Esophagus squamous epithelium (tissue), 5 donors: ENCODE measurements around the gene MAPK7. TPM values are rescaled to one million over a fixed set of nuclear protein-coding genes. Genes with fewer than 3 reads are reported as not detected.

ENCODE experiments used
- DNase-seq: peaks from one replicate; lab custom pipeline; 2025; lab: John Stamatoyannopoulos, UW
- H3K27ac ChIP-seq, 4 donors: fragments of 200-600 bp; sonication (generic); one replicate each; pipeline ENCODE4 v1.5.1; 2016 to 2019; ENCODE audit warnings: mild to moderate bottlenecking in 1 of 4
- H3K27me3 ChIP-seq, 4 donors: fragments of 200-600 bp; sonication (generic); 1 replicate in 3 of 4; 2 replicates in 1 of 4; pipeline versions ENCODE4 v1.5.1 to v1.6.0; 2017 to 2021; ENCODE audit warnings: antibody characterized with exemption in 1 of 4
- H3K36me3 ChIP-seq, 3 donors: fragments of 200-600 bp; sonication (generic); one replicate each; pipeline ENCODE4 v1.5.1; 2016 to 2019
- H3K4me1 ChIP-seq, 3 donors: fragments of 200-600 bp; sonication (generic); one replicate each; pipeline ENCODE4 v1.5.1; 2017 to 2019
- H3K4me3 ChIP-seq, 4 donors: fragments of 200-600 bp; sonication (generic); 1 replicate in 3 of 4; 2 replicates in 1 of 4; pipeline ENCODE4 v1.5.1; 2016 to 2019; ENCODE audit warnings: mild to moderate bottlenecking in 2 of 4, moderate library complexity in 1 of 4
- H3K9me3 ChIP-seq, 3 donors: fragments of 200-600 bp; sonication (generic); one replicate each; pipeline ENCODE4 v1.5.1; 2016 to 2019
- CTCF ChIP-seq, 6 experiments: fragments of 450-650 bp in 4 of 6; fragments of 200-600 bp in 2 of 6; sonication (generic) in 2 of 6; IDR thresholded peaks; one replicate each; pipeline ENCODE4 v1.5.1; 2016 to 2019; ENCODE audit warnings: antibody characterized with exemption in 6 of 6, mild to moderate bottlenecking in 4 of 6, moderate library complexity in 4 of 6
- POLR2A ChIP-seq, 4 donors: fragments of 450-650 bp; IDR thresholded peaks; one replicate each; pipeline ENCODE4 v1.6.1; 2017; ENCODE audit warnings: antibody characterized with exemption in 4 of 4, mild to moderate bottlenecking in 4 of 4, moderate library complexity in 3 of 4
- WGBS, 2 donors: methylation state at CpG; one replicate each; pipeline ENCODE4 v1.1.5; 2018; 5-methylcytosine and 5-hydroxymethylcytosine counted together
- intact Hi-C: fragments of 100-400 bp; cut with DNase I; formaldehyde crosslinking; loops from one replicate; pipeline ENCODE4 v1.15.0; 2022
- total RNA-seq, 4 donors: library from RNA; depleted of rRNA; stranded (reverse); fragments of >200 nt; gene quantifications; one replicate each; pipeline ENCODE4 v1.1.0, GENCODE V29; 2016
- donor health status: DM: yes; HTN: yes; CAD: no.

MAPK7 gene
- total RNA-seq, 4 donors from 2014 or later: 22.6 to 39.7 (median 28.1) TPM

- H3K4me3 ChIP-seq: no peak overlapping the region
- DNase-seq: no peak
- 73 to 90% methylated on average over 2 to 3 of the region's 3 CpGs for WGBS, 2 donors
- no peaks in the 10 kb centered on the region for H3K36me3 ChIP-seq
- intact Hi-C loops: no loop called here
- no peak for TF ChIP-seq POLR2A (IDR thresholded peaks at IDR 0.05)
- no peak for TF ChIP-seq CTCF (IDR thresholded peaks at IDR 0.05)
- H3K27me3 ChIP-seq: no peaks in the 10 kb centered on the region
- no peaks in the 10 kb centered on the region for H3K9me3 ChIP-seq
- H3K27ac ChIP-seq: peak overlapping the region in 1 of 4 donors; percentile 1
- H3K4me1 ChIP-seq: peaks cover 22 to 50% (median 29%) of the 10 kb centered on the region in 3 donors
Observed at GRCh38 chr17:19399750-19400450, 21.6 kb downstream of the MAPK7 start.

GRCh38 chr17:19401321-19402010, 23.2 kb downstream of the MAPK7 start:
- 66 to 71% methylated on average over 8 of the region's 8 CpGs for WGBS, 2 donors
- intact Hi-C loops: no loop called here
- Histone ChIP-seq H3K4me3 (no peak overlapping the region), H3K4me1 (peaks cover 22 to 50% (median 29%) of the 10 kb centered on the region in 3 donors), H3K27me3 (no peaks in the 10 kb centered on the region), H3K36me3 (no peaks in the 10 kb centered on the region), H3K9me3 (no peaks in the 10 kb centered on the region), H3K27ac (peak overlapping the region in 1 of 4 donors; percentile 38)
- no peak for DNase-seq
- TF ChIP-seq POLR2A (IDR thresholded peaks at IDR 0.05): no peak
- TF ChIP-seq CTCF (IDR thresholded peaks at IDR 0.05): no peak

GRCh38 chr17:19402171-19402570, 23.9 kb downstream of the MAPK7 start:
- TF ChIP-seq POLR2A (IDR thresholded peaks at IDR 0.05) (no peak), CTCF (IDR thresholded peaks at IDR 0.05) (no peak)
- Histone ChIP-seq H3K4me3 (no peak overlapping the region), H3K4me1 (peaks cover 22 to 48% (median 29%) of the 10 kb centered on the region in 3 donors), H3K9me3 (no peaks in the 10 kb centered on the region), H3K27me3 (no peaks in the 10 kb centered on the region), H3K27ac (peak overlapping the region in 2 of 4 donors; percentile 38 to 61), H3K36me3 (no peaks in the 10 kb centered on the region)
- intact Hi-C loops: no loop called here
- WGBS, 2 donors: 67% methylated on average over 1 of the region's 1 CpG; no CpG with 5 or more reads in 1 of the 2 donors
- DNase-seq: no peak

- intact Hi-C loops: no loop called here
- TF ChIP-seq POLR2A (IDR thresholded peaks at IDR 0.05): no peak
- TF ChIP-seq CTCF (IDR thresholded peaks at IDR 0.05): no peak
- DNase-seq: no peak
- no peaks in the 10 kb centered on the region for H3K9me3 ChIP-seq
- H3K4me1 ChIP-seq: peaks cover 16 to 40% (median 24%) of the 10 kb centered on the region in 3 donors
- H3K27ac ChIP-seq: peak overlapping the region in 1 of 4 donors; percentile 61
- 88 to 91% methylated on average over 3 to 4 of the region's 4 CpGs for WGBS, 2 donors
- no peaks in the 10 kb centered on the region for H3K36me3 ChIP-seq
- H3K4me3 ChIP-seq: no peak overlapping the region
- no peaks in the 10 kb centered on the region for H3K27me3 ChIP-seq
Observed at GRCh38 chr17:19403021-19403420, 24.7 kb downstream of the MAPK7 start.

GRCh38 chr17:19404264-19404663, 26.0 kb downstream of the MAPK7 start:
- Histone ChIP-seq H3K27ac (no peak overlapping the region), H3K9me3 (no peaks in the 10 kb centered on the region), H3K4me1 (peaks cover 7 to 27% (median 12%) of the 10 kb centered on the region in 3 donors), H3K36me3 (no peaks in the 10 kb centered on the region), H3K4me3 (no peak overlapping the region), H3K27me3 (no peaks in the 10 kb centered on the region)
- no peak for DNase-seq
- TF ChIP-seq CTCF (IDR thresholded peaks at IDR 0.05): no peak
- no peak for TF ChIP-seq POLR2A (IDR thresholded peaks at IDR 0.05)
- 72 to 100% methylated on average over 1 of the region's 1 CpG for WGBS, 2 donors
- intact Hi-C loops: no loop called here
